Activated naive CD8-positive, alpha-beta T cell treated with anti-CD3 and anti-CD28 coated beads, Interleukin-2, amount 50 U/mL, for 16 hours (primary cell): ENCODE results near the gene SUFU.

ENCODE experiments used
- DNase-seq: peaks from one replicate; pipeline ENCODE4 v3.0.0-alpha.2; 2020; ENCODE audit warnings: low read depth, low spot score

The SUFU gene

GRCh38 chr10:102619281-102619981 is 115.7 kb downstream of the SUFU start:
- no peak for DNase-seq

GRCh38 chr10:102620138-102620590 is 116.4 kb downstream of the SUFU start:
- DNase-seq = no peak

DNA sequence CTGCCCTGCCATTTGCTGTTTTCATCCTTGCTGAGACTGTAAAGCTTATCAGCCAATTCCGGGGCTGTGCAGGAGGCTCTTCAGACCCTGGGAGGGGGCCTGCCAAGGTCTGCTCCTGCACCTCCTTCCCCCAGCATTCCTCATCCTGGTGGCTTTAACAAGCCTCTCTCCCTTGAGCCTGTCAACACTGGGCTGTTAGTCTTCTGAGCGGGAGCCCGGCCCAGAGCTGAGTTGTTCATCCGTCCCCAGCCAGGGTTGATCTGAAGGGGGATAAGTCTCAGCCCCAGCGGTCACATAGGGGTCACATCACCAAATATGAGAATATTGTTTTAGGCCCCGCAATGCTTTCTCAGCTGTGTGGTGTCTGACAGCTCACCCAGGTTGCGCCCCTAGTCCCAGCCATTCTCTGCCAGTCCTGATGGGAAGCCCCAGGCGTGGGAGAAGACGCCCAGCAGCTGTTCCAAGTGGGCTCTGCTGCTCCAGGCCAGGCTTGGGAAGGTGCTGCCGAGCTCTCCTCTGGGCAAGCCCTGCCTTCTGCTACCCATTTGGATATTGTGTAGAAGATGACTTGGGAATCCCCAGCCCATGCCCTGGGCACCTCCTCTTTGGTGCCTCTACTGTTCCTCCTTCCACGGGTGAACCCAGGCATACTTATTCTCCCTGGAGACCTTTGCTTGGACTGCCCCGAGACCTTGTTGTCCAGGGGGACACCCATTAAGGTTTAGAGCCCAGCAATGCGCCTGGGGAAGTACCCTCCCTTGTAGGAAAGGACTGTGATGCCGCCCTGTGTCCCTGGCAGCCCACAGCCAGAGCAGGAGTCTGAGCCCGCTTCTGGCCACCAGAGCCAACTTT is 117.0 kb downstream of the SUFU start:
- no peak for DNase-seq

DNA sequence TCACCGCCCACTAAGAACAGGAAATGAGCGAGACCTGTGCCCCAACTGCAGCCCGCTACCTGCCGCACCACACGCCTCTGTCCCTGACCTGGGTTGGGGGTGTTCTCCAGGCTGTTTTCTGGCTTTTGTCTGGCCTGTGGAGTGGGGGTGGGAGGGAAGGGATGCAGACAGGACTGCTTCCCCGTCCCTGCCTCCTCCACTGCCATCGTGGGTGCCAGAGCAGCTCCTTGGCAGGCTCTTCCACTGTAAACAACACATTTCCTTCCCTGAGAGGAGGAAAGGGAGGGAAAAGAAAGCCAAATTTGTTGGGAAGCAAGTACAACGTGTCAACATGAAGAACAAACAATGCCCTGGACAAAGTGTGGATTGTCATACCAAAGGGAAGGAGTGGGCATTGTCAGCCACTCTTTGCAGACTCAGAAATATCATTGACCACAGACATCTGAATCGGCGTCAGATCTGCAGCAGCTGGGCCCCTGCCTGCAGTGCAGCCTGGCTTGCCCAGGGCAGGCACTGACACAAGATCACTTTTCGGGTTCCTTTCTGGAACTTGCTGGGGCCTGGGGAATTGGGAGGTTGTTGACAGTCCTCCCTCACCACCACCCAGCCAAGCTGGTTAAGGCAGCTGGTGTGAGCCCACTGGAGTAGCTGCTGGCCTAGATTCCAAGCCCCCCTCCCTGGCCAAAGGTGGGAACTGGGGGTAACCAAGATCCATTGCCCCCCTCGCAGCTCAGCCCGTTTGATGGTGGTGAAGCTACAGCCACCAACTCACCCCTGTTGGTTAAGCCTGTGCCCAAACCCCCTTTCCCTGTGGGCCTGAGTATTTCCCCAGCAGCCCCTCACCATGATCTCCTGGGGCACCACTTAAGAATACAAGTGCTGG is 117.9 kb downstream of the SUFU start:
- DNase-seq = no peak

DNA sequence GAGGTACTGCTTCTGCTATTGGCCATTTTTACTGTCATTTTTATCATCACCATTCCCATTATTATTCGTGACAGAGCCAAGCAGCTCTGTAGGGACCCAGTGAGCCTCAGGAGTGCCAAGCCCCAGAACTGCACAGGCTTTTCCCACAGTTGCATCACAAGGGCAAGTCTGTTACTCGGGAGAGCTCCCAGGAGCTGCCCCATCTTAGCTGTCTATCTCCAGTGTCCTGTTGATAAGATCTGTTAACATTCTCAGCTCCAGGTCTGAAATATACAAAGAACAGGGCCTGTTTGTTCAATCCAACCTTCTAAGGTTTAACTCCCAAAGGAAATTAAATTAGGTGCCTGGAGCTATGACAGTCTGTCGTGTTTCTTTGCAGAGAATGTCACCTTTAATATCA is 120.3 kb downstream of the SUFU start:
- DNase-seq = no peak

DNA sequence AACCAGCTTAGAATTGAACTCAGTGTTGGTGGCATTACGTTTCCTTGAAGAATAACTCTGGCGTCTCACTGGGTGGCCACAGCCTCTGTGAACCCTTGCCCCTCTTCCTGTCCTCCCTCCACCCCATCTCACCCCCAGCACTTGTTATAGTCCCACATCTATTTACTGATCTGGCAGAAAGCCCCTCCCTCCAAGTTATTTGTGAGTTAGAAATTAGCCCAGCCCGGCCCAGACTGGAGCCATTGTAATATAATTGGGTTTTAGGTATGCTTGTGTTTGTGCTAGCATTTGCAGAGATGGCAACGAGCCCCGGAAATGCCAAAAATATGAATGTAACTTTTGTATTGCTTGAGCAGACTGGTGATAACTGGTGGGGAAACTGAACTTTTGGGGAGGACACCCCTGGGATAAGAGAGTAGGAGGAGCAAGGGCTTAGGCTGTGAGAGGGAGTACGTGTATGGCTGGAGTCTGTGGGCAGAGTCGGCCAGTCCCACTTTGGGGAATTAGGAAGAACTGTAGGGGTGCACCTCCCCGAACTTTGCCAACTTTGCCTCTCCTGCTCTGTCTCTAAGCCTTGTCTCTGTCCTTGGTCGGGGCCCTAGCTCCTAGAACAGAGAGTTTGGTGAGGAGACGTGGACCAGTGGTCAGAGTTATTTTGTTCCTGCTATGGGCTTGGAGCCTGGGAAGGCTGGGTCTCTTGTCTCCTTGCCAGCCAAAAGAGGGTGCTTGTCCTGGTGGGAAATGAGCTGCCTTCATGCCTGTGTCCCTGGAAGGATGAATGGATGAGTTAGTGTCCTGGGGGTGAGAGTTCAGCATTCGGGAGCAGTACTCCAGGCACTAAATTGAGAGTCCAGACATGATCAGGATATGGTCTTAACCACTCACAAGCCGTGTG is 121.2 kb downstream of the SUFU start:
- no peak for DNase-seq

GRCh38 chr10:102626026-102626685 is 122.4 kb downstream of the SUFU start:
- DNase-seq = no peak

DNA sequence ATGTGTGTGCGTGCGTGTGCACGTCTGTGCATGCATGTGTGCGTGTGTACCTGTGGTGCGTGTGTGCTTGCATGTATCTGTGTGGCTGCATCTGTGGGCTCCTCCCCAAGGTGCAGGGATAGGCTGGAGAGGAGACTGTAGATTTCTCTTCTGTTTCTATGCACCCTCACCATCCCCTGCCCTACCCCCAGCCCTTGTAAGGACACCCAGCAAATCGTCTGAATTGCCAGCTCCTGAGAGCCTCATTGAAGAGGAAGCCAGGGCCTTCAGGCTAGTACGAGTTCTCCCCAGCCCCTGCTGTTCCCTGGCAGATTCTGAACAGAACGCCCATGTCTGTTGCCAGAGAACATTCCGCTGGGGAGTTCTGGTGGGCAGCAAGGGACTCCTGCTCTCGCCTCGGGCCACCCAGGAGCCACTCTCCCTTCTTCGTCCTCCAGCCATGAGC is 123.5 kb downstream of the SUFU start:
- no peak for DNase-seq

DNA sequence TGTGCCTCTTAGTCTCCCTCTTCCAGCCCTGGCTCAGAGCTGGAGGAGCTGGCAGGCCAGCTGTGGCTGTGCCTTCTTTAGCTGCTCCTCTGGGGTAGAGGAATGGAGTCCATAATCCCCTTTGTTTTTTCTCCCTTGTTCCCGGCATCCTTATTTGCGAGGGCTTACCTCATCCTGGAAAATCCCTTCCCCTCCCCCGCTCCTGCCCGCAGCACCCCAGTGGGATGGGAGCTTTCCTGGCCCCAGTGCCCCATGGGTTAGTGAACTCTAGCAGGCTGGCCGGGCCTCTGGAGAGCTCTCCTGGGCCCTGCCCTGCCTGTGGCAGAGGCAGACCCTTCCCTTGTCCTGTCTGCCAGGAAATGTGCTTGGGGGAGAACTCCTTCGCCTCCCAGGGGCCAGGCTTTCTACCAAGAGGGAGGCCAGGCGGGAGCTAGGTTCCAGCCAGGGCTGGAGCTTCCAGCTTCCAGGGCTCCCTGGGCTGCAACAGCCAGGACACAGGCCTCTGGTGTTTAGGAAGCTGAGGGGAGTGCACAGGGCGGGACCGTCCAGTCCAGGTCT is 124.0 kb downstream of the SUFU start:
- no peak for DNase-seq

DNA sequence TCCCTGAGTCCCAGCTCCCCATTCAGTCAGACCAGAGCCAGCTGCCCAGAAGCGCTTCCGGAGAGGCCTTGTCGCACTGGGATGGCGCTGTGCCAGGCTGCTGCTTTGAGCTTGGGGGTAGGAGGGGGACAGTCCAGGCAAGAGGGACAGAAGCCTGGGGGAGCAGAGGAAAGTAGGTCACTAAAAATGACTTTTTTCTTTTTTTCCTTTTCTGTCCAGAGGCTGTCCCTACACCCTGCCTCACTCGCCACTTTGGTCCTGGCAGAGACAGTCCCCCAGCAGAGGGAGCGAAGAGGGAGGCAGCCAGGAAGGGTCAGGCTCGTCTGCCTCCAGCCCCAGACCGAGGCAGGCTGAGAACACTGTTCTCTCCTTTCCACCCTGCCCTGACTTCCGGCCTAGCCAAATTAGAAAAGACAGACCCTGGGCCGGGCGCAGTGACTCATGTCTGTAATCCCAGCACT is 124.7 kb downstream of the SUFU start:
- no peak for DNase-seq

GRCh38 chr10:102629661-102630614 is 126.2 kb downstream of the SUFU start:
- DNase-seq = no peak

GRCh38 chr10:102630663-102631062 is 126.9 kb downstream of the SUFU start:
- no peak for DNase-seq

DNA sequence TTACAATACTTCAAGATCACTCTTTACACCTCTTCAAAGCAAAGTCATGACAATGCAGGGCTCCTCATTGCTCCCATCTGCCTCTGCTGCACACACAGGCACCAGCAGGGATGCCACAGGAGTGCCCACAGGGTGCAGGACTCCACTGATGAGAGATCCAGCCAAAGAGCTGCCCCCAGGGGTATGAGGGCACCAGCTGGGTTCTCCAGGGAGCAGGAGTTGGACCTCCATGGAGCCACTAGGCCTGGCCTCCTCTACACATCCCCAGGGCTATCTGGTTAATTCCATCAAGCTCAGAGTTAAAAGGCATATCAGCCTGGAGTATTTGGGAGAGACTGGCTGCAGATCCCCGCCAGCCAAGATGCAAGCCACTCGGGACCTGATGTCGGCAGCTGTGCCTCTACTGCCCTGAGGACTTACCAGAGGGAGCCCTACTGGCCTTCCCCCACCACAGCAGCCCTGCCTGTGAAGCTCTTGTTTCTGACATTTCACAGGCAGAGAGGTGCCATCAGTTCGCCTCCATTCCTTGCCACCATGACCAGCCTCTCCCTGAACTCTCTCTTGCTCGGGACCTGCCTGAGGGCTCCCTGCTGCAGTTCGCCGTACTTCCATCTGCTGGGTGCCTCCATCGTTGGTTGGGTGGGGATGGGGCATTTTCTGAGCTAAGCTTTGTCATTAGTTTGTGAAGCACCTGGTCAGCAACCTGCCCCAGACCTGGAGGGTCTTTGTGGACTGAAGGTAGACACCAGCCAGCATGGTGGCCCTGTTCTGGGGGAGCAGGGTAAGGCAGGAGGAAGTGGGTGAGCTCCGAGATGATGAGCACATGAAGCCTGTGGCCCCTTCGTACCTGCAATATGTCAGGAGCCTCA is 128.0 kb downstream of the SUFU start:
- no peak for DNase-seq

DNA sequence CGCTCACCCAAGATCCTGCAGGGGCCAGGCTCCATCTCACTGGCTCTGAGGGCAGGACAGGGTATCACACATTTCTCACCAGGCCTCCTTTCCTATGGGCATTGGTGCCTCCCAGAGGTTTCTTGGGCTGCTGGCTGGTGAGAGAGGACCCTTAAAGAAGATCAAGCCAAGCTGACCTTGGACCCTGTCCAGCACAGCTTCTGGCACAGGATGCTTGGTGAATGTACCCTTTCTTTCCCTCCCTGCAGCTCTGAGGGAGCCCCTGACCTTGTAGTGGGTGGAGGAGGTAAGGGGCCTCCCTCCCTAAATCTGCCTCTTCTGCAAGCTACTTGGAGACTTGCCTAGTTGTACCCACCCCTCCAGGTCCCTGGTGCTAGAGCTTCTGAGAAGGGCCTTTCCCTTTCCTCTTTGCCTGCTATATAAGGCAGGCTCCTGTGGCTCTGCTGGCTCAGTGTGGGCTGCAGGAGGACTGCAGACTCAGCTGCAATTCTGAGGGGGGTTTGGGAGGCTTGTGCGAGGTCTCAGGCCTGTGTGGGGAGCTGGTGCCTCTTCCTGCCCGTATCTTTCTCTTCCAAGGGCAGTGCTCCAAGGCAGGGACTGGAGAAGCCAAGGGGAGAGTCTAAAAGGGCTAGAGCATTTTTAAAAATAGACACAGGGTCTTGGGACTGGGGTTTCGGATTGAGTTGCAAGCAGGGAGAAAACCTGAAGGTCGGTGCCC is 128.8 kb downstream of the SUFU start:
- no peak for DNase-seq

DNA sequence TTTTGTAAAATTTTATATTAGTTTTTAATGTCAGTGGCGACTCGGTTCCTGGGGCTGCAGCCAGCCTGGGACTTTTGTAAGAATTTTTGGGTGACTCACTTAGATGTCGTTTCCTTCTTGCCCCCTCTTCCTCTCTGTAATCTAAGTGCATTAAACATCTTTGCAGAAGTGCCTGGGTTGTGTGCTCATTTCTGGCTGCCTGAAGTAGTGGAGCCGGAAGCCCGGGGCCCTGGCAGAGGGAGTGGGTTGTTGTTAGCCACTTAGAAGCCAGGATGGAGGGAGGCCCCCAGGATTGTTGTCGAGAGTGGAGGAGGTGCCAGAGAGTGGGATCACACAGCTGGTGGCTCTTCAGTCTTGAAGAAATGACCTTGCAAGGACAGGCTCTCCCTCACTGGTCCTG is 129.5 kb downstream of the SUFU start:
- DNase-seq = no peak

DNA sequence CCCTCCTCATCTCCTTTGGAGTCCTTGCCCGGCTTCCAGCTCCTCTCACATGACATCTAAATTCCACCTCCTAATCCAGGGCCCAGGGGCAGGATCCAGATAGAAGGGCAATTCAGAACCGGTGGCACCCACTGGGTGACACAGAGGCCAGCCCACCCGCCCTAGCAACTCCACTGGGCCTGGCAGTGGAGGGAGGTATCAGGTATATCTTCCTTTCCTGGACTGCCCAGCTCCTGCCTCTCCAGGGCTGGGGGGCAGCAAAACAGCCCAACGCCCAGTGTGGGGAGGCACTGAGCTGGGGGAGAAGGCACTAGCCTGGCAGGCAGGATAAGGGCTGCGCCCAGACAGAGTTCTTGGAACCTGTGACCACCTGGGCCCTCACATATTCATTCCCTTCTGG is 130.1 kb downstream of the SUFU start:
- DNase-seq = no peak

DNA sequence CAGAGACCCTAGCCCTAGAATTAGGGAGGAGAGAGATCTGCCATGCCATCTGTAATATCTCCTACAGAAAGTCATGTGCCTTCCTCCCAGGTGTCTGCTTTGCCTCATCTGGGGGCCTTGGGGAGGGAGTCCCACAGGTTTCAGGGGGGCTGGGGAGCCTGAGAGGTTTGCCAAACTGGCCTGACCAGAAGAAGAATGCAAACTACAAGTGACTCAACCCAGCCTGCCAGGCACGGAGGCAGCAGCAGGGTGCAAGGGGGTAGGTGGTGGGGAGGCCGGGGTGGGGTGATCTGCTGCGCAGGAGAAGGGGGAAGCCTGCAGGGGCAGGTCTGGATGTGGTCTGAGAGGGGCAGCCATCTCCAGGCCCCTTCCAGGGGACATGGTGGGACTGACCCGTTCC is 130.9 kb downstream of the SUFU start:
- DNase-seq = no peak
